HPDE6-E6E7 (cell line): Measurements from ENCODE around the gene HFM1.

ENCODE experiments used
- DNase-seq: peaks from one replicate; pipeline ENCODE4 v3.0.0; 2011; ENCODE audit warnings: missing footprints; ENCODE audit errors: extremely low spot score

The HFM1 gene

GRCh38 chr1:91261655-91262054 is 143.0 kb downstream of the HFM1 start:
- DNase-seq = no peak

DNA sequence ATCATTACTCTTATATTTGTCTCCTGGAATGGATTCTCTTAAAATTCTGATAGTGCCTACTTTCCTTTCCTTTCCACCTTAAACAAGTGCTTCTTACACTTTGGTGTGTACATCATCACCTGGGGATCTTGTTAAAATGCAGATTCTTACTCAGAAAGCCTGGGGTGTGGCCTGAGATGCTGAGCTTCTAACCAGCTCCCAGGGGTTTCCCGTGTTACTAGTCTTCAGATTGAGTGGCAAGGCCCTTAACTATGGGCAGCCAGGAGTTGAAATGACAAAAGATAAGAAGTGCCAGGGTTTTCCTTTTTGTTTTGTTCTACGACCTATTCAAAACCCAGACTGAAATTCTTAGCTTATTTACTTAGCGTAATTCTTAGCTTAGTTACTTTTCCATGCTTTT is 159.2 kb downstream of the HFM1 start:
- no peak for DNase-seq

DNA sequence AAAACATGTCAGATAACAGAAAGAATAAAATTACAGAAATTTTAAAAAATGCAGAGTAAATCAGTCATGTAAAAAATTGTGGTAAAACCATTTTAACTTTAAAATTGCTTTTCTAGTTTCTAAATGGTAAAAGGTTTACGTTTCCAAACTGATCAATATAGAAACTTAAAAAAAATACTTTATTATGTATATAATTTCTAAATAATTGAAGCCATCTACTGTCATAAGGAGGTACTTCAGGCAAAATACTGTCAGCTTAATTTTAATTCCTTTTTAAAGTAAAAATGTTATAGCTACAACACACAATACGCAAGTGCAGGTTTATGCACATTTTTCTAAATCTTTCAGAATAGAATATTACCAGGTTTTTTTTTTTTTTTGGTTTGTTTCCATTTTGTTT is 159.9 kb downstream of the HFM1 start:
- no peak for DNase-seq

GRCh38 chr1:91243171-91243570 is 161.5 kb downstream of the HFM1 start:
- DNase-seq = no peak

DNA sequence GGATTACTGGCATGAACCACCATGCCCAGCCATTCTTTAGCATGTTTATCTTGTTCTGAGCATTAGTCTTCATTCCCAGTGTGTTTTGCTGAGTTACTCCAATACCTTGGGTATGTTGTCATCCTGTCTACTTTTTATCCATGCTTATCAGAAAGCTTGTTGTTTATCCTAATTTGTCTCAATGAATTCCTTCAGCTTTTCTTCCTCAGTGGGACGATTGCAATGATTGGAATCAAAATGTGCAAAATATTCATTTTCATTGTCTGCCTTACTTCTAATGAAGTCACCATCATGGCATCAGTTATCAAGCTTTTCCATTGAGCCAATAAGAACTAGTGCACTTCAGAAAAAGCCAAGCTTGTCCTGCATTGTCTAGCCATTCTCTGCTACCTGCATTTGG is 170.5 kb downstream of the HFM1 start:
- DNase-seq = no peak

- peak; percentile 11 for DNase-seq
These were observed 177.9 kb downstream of the HFM1 start for GRCh38 chr1:91226741-91227140.

DNA sequence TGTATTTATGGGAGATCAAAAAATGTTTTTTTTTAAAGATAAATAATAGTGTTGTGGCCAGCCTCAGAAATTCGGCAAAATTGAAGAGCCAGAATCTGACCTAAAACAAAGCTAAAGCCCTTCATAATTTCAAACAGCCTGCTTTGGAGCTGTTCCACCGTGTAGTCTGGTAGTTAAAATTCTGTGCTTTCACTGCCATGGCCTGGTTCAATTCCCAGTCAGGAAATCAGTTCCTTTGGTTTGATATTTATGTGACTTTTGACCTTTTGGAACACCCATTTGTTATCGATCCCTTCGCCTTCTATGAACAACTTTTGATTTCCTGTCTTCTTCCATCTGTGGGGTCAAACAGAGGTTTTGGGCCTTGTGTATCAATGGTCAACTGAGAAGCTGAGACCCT is 179.8 kb downstream of the HFM1 start:
- DNase-seq = no peak

- DNase-seq = no peak
These were observed 183.6 kb downstream of the HFM1 start for GRCh38 chr1:91221017-91221416.

DNA sequence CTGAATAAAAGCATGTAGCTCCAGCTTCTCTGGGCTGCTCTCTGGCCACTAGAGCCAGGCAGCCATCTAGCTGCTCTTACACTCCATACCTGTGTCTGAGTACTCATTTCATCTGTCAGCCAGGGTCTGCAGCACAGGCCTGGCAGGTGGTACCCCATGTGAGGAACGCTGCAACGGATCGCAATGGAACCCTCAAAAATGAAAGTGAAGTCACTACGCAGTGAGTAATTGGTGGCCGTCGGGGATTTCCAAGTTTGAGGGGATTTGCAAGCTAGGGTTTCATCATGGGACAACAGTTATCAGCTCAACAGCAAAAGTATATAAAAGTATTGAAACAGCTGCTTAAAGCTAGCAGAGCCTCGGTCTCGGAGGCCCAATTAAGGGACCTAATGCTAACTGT is 186.7 kb downstream of the HFM1 start:
- DNase-seq = no peak
